GM19238 (cell line): ENCODE measurements around the gene SGSM1.

Experiments used
- DNase-seq: peaks from one replicate; pipeline ENCODE4 v3.0.0; 2011; ENCODE audit warnings: low spot score; ENCODE audit not compliant: insufficient read length

The SGSM1 gene

GRCh38 chr22:24805790-24806662 is at the start of gene SGSM1:
Gene SGSM1, plus strand, starts transcription at chr22:24806211. Its CDS starts 115 bp downstream, at chr22:24806326.
- peak; percentile 81 for DNase-seq

GRCh38 chr22:24758164-24758799 is 47.7 kb upstream of the SGSM1 start:
- DNase-seq: peak; percentile 14

GRCh38 chr22:24759765-24760164 is 46.2 kb upstream of the SGSM1 start:
- no peak for DNase-seq

- DNase-seq: no peak
These were observed 45.2 kb upstream of the SGSM1 start for GRCh38 chr22:24760708-24761306.

GRCh38 chr22:24761888-24762675 is 43.9 kb upstream of the SGSM1 start:
- DNase-seq: no peak

- DNase-seq: no peak
These were observed 42.0 kb upstream of the SGSM1 start for GRCh38 chr22:24763872-24764485.

- DNase-seq: no peak
These were observed 40.8 kb upstream of the SGSM1 start for GRCh38 chr22:24765166-24765565.

GRCh38 chr22:24768537-24769374 is 37.3 kb upstream of the SGSM1 start:
- peak; percentile 28 for DNase-seq

GRCh38 chr22:24772493-24773220 is 33.4 kb upstream of the SGSM1 start:
- no peak for DNase-seq

GRCh38 chr22:24775769-24776492 is 30.1 kb upstream of the SGSM1 start:
- no peak for DNase-seq

- no peak for DNase-seq
These were observed 29.5 kb upstream of the SGSM1 start for GRCh38 chr22:24776525-24776924.

GRCh38 chr22:24789516-24789915 is 16.5 kb upstream of the SGSM1 start:
- no peak for DNase-seq

- DNase-seq: no peak
These were observed 14.6 kb upstream of the SGSM1 start for GRCh38 chr22:24791362-24791761.

- DNase-seq: no peak
These were observed 10.0 kb upstream of the SGSM1 start for GRCh38 chr22:24796056-24796455.

GRCh38 chr22:24796860-24797259 is 9.2 kb upstream of the SGSM1 start:
- no peak for DNase-seq

GRCh38 chr22:24801901-24802465 is 4.0 kb upstream of the SGSM1 start:
- no peak for DNase-seq

GRCh38 chr22:24803064-24803542 is 2.9 kb upstream of the SGSM1 start:
- DNase-seq: peak; percentile 35

GRCh38 chr22:24806663-24807001 is 621 bp downstream of the SGSM1 start:
- no peak for DNase-seq
